SK-N-MC (cell line): ENCODE measurements around the gene GABRG3.

Experiments
- DNase-seq: peaks from one replicate; pipeline ENCODE4 v3.0.0-alpha.2; 2011; ENCODE audit warnings: low read depth, low spot score
- H3K27ac ChIP-seq: fragments of 200-600 bp; sonication (generic); 2 replicates; pipeline ENCODE4 v1.5.1; 2016; ENCODE audit warnings: mixed run types
- H3K36me3 ChIP-seq: fragments of 200-600 bp; sonication (generic); 2 replicates; pipeline ENCODE4 v1.6.1; 2017; ENCODE audit warnings: antibody characterized with exemption, low read length, mixed read lengths; ENCODE audit not compliant: insufficient read depth
- H3K4me3 ChIP-seq: fragments of 200-600 bp; sonication (generic); 2 replicates; pipeline ENCODE4 v1.5.1; 2016
- H3K9ac ChIP-seq: fragments of 200-600 bp; sonication (generic); 2 replicates; pipeline ENCODE4 v1.8.0; 2017; ENCODE audit warnings: mixed run types, mixed read lengths; ENCODE audit not compliant: insufficient read length
- H3K9me3 ChIP-seq: fragments of 200-600 bp; sonication (generic); 2 replicates; pipeline ENCODE4 v1.6.1; 2017; ENCODE audit warnings: low read depth, mild to moderate bottlenecking, antibody characterized with exemption, low read length, moderate library complexity, mixed read lengths
- EZH2 ChIP-seq: fragments of 200-600 bp; sonication (generic); IDR thresholded peaks from one replicate; pipeline ENCODE4 v1.6.1; 2017; ENCODE audit warnings: antibody characterized with exemption
- FOXP2 ChIP-seq: optimal IDR thresholded peaks from 2 replicates; pipeline ENCODE3; 2011; ENCODE audit warnings: mild to moderate bottlenecking, moderate library complexity; ENCODE audit not compliant: insufficient read depth; ENCODE audit errors: extremely low read length, control extremely low read depth
- POLR2AphosphoS5 ChIP-seq: IDR thresholded peaks from 2 replicates; pipeline ENCODE4 v1.6.1; 2012; ENCODE audit warnings: mild to moderate bottlenecking, low read depth, low read length, borderline replicate concordance

GABRG3 gene

GRCh38 chr15:27062951-27063350, 92.0 kb downstream of the GABRG3 start:
- Histone ChIP-seq H3K4me3 (no peak overlapping the region), H3K36me3 (no peaks in the 10 kb centered on the region), H3K9ac (no peak overlapping the region), H3K27ac (no peak overlapping the region), H3K9me3 (no peaks in the 10 kb centered on the region)
- DNase-seq: no peak
- no peak for TF ChIP-seq EZH2
- no peak for TF ChIP-seq FOXP2
- TF ChIP-seq POLR2AphosphoS5: no peak

DNA sequence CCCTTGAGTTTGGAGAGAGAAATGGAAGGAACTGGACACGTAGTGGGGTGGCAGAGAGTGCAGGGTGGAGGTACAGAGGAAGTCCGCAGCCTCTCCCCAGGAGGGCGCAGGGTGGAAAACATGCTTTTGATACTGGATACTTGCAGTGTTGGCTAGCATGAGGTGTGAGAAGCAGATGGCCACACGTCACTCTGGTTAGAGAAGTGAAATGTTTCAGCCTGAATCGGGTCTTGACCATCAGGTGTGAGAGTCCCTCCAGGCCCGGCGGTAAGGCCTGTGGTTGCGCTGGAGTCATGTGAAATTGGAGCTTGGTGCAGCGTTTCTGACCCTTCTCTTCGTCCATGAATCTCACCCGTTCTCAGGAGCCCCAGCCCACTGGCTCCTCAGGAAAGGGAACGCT, 93.1 kb downstream of the GABRG3 start:
- Histone ChIP-seq H3K9ac (no peak overlapping the region), H3K4me3 (no peak overlapping the region), H3K27ac (no peak overlapping the region), H3K36me3 (no peaks in the 10 kb centered on the region), H3K9me3 (no peaks in the 10 kb centered on the region)
- no peak for TF ChIP-seq POLR2AphosphoS5
- no peak for TF ChIP-seq EZH2
- TF ChIP-seq FOXP2: no peak
- no peak for DNase-seq

- Histone ChIP-seq H3K9me3 (no peaks in the 10 kb centered on the region), H3K27ac (no peak overlapping the region), H3K9ac (no peak overlapping the region), H3K4me3 (no peak overlapping the region), H3K36me3 (no peaks in the 10 kb centered on the region)
- no peak for TF ChIP-seq FOXP2
- TF ChIP-seq POLR2AphosphoS5: no peak
- no peak for TF ChIP-seq EZH2
- no peak for DNase-seq
Observed at GRCh38 chr15:27065151-27065550, 94.2 kb downstream of the GABRG3 start.

GRCh38 chr15:27065785-27066184, 94.8 kb downstream of the GABRG3 start:
- Histone ChIP-seq H3K9ac (no peak overlapping the region), H3K27ac (no peak overlapping the region), H3K36me3 (no peaks in the 10 kb centered on the region), H3K4me3 (no peak overlapping the region), H3K9me3 (no peaks in the 10 kb centered on the region)
- TF ChIP-seq POLR2AphosphoS5 (no peak), FOXP2 (no peak), EZH2 (no peak)
- DNase-seq: no peak

DNA sequence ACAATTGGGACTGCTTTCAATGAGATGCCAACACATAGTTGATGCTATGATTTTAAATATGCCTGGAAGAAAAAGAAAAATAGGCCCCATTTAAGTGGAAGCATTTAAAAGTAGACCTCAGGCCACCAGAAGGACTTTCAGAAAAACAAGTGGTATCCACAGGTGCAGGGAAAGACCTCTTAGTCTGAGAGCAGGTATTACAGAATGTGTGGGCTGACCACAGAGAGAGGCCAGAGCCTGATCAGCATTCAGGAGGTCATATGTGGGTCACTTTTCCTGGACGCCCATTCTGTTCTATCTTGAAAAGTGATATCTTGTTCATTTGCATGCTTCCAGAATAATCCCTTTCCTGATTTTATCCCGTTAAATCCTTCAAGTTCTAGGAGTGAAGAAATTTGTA, 95.5 kb downstream of the GABRG3 start:
- Histone ChIP-seq H3K9ac (no peak overlapping the region), H3K4me3 (no peak overlapping the region), H3K27ac (no peak overlapping the region), H3K9me3 (no peaks in the 10 kb centered on the region), H3K36me3 (no peaks in the 10 kb centered on the region)
- TF ChIP-seq FOXP2 (no peak), POLR2AphosphoS5 (no peak), EZH2 (no peak)
- no peak for DNase-seq

GRCh38 chr15:27067175-27067574, 96.2 kb downstream of the GABRG3 start:
- DNase-seq: no peak
- H3K9me3 ChIP-seq: no peaks in the 10 kb centered on the region

GRCh38 chr15:27070841-27071240, 99.9 kb downstream of the GABRG3 start:
- no peak overlapping the region for H3K27ac ChIP-seq
- no peaks in the 10 kb centered on the region for H3K9me3 ChIP-seq
- H3K36me3 ChIP-seq: no peaks in the 10 kb centered on the region
- no peak overlapping the region for H3K9ac ChIP-seq
- DNase-seq: no peak
- no peak overlapping the region for H3K4me3 ChIP-seq
- TF ChIP-seq FOXP2 (no peak), POLR2AphosphoS5 (no peak), EZH2 (no peak)

More at GRCh38 chr15:27067175-27067574, 96.2 kb downstream of the GABRG3 start:
- no peak overlapping the region for H3K27ac ChIP-seq
- no peak for TF ChIP-seq FOXP2
- TF ChIP-seq POLR2AphosphoS5: no peak
- no peak for TF ChIP-seq EZH2
- H3K4me3 ChIP-seq: no peak overlapping the region
- no peaks in the 10 kb centered on the region for H3K36me3 ChIP-seq
- no peak overlapping the region for H3K9ac ChIP-seq

DNA sequence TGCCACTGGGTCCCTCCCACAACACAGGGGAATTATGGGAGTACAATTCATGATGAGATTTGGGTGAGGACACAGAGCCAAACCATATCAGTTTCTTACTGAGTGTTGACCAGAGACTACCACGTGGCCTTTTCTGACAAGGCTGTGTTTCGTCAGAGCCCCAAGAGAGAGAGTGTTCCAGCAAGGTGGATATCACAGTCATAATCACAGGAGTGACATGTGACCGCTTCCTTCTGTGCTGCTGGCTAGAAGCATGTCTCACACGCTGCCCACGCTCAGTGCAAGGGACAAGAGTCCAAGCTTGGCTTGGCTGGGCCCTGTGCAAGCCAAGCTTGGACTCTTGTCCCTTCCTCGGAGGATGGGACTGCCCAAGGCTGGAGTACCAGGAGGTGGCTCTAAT, 103.2 kb downstream of the GABRG3 start:
- H3K9me3 ChIP-seq: no peaks in the 10 kb centered on the region
- TF ChIP-seq POLR2AphosphoS5 (no peak), FOXP2 (no peak), EZH2 (no peak)
- H3K36me3 ChIP-seq: no peaks in the 10 kb centered on the region
- DNase-seq: no peak
- H3K27ac ChIP-seq: no peak overlapping the region
- no peak overlapping the region for H3K4me3 ChIP-seq
- no peak overlapping the region for H3K9ac ChIP-seq

DNA sequence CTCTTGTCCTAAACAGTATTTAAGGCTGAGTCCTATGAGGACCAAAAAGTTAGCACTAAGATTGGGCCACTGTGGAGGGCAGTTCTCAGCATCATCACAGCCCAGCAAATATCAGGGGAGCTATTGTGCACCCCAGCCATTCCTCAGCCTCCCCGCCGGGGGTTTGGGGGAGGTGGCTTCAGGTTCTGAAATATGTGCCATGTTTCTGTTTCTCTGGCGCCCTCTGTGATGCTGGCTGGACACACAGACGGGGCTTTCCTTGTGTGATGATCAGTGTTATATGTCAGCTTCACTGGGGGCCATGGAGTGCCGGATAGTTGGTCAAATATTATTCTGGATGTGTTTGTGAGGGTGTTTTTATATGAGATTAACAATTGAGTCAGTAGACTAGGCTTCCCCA, 106.8 kb downstream of the GABRG3 start:
- no peaks in the 10 kb centered on the region for H3K36me3 ChIP-seq
- H3K9ac ChIP-seq: no peak overlapping the region
- no peak for TF ChIP-seq FOXP2
- no peak for TF ChIP-seq EZH2
- TF ChIP-seq POLR2AphosphoS5: no peak
- H3K9me3 ChIP-seq: no peaks in the 10 kb centered on the region
- H3K4me3 ChIP-seq: no peak overlapping the region
- no peak overlapping the region for H3K27ac ChIP-seq
- no peak for DNase-seq
